HepG2 (cell line): ENCODE measurements around the gene RNASE4. TPM values are rescaled to one million over a fixed set of nuclear protein-coding genes. Genes with fewer than 3 reads are reported as not detected.

ENCODE experiments used
- CHCHD3 ChIP-seq: sonication (generic); formaldehyde crosslinking; IDR thresholded peaks from 2 replicates; pipeline ENCODE4 v1.8.0; 2022; ENCODE audit warnings: mild to moderate bottlenecking, missing genetic modification reagents, moderate library complexity
- DNMT3B ChIP-seq: conservative IDR thresholded peaks from 2 replicates; pipeline ENCODE4 v1.6.1; 2016; ENCODE audit warnings: missing biosample characterization, control low read depth
- HDAC6 ChIP-seq: fragments of 200-600 bp; sonication (generic); IDR thresholded peaks from 2 replicates; pipeline ENCODE4 v1.7.0; 2017; ENCODE audit warnings: mild to moderate bottlenecking, antibody characterized with exemption, low read length, low read depth
- NAIF1 ChIP-seq: sonication (generic); formaldehyde crosslinking; IDR thresholded peaks from 2 replicates; pipeline ENCODE4 v1.5.0; 2020; ENCODE audit warnings: mild to moderate bottlenecking, missing genetic modification reagents, borderline replicate concordance
- NFE2L1 ChIP-seq: sonication (generic); formaldehyde crosslinking; IDR thresholded peaks from 2 replicates; pipeline ENCODE4 v1.4.0; 2020; ENCODE audit warnings: missing genetic modification reagents, mild to moderate bottlenecking, borderline replicate concordance
- ONECUT2 ChIP-seq: sonication (generic); formaldehyde crosslinking; IDR thresholded peaks from 2 replicates; pipeline ENCODE4 v1.4.0; 2020; ENCODE audit warnings: missing genetic modification reagents
- PHF20 ChIP-seq: sonication (generic); formaldehyde crosslinking; IDR thresholded peaks from 2 replicates; pipeline ENCODE4 v1.5.0; 2020; ENCODE audit warnings: mild to moderate bottlenecking, missing genetic modification reagents
- RXRB ChIP-seq: IDR thresholded peaks from 2 replicates; pipeline ENCODE4 v1.6.1; 2016; ENCODE audit warnings: borderline replicate concordance, missing genetic modification reagents, missing compliant biosample characterization
- SALL1 ChIP-seq: sonication (generic); formaldehyde crosslinking; IDR thresholded peaks from 2 replicates; pipeline ENCODE4 v1.8.0; 2022; ENCODE audit warnings: mild to moderate bottlenecking, missing genetic modification reagents
- SMARCE1 ChIP-seq: fragments of 450-650 bp; IDR thresholded peaks from 2 replicates; pipeline ENCODE4 v1.6.1; 2017; ENCODE audit warnings: borderline replicate concordance
- TCF12 ChIP-seq, 2 experiments: fragments of 450-650 bp in 1 of 2; sonication (generic) in 1 of 2; formaldehyde crosslinking in 1 of 2; IDR thresholded peaks; 2 replicates each; pipeline versions ENCODE4 v1.6.1 to v1.8.0; 2017 to 2022; ENCODE audit warnings: antibody characterized with exemption in 1 of 2, mild to moderate bottlenecking in 1 of 2, missing genetic modification reagents in 1 of 2, moderate library complexity in 1 of 2
- ZBTB8A ChIP-seq: sonication (generic); formaldehyde crosslinking; IDR thresholded peaks from 2 replicates; pipeline ENCODE4 v1.4.0; 2020; ENCODE audit warnings: mild to moderate bottlenecking, low read depth, missing genetic modification reagents, borderline replicate concordance
- ZIK1 ChIP-seq: sonication (generic); formaldehyde crosslinking; IDR thresholded peaks from 2 replicates; pipeline ENCODE4 v1.5.0; 2020; ENCODE audit warnings: mild to moderate bottlenecking, low read depth, missing genetic modification reagents, borderline replicate concordance
- ZNF274 ChIP-seq: sonication (generic); formaldehyde crosslinking; IDR thresholded peaks from 2 replicates; pipeline ENCODE4 v1.5.1; 2020; ENCODE audit warnings: mild to moderate bottlenecking, missing genetic modification reagents
- ZNF367 ChIP-seq: sonication (generic); formaldehyde crosslinking; IDR thresholded peaks from 2 replicates; pipeline ENCODE4 v1.4.0; 2020; ENCODE audit warnings: missing genetic modification reagents, borderline replicate concordance
- ZNF501 ChIP-seq: sonication (generic); formaldehyde crosslinking; IDR thresholded peaks from 2 replicates; pipeline ENCODE4 v1.5.1; 2020; ENCODE audit warnings: mild to moderate bottlenecking, moderate library complexity, missing genetic modification reagents
- ZNF605 ChIP-seq: sonication (generic); formaldehyde crosslinking; IDR thresholded peaks from 2 replicates; pipeline ENCODE4 v1.8.0; 2022; ENCODE audit warnings: mild to moderate bottlenecking, missing genetic modification reagents
- ZNF652 ChIP-seq: IDR thresholded peaks from 2 replicates; pipeline ENCODE4 v1.6.1; 2016; ENCODE audit warnings: low read depth, borderline replicate concordance
- ZNF660 ChIP-seq: sonication (generic); formaldehyde crosslinking; IDR thresholded peaks from 2 replicates; pipeline ENCODE4 v1.5.1; 2020; ENCODE audit warnings: mild to moderate bottlenecking, low read depth, missing genetic modification reagents, borderline replicate concordance
- ZNF678 ChIP-seq: sonication (generic); formaldehyde crosslinking; IDR thresholded peaks from 2 replicates; pipeline ENCODE4 v1.4.0; 2020; ENCODE audit warnings: mild to moderate bottlenecking, missing genetic modification reagents
- ZNF7 ChIP-seq: IDR thresholded peaks from 2 replicates; pipeline ENCODE4 v1.6.1; 2016; ENCODE audit warnings: missing biosample characterization, missing genetic modification reagents
- ZNF879 ChIP-seq: sonication (generic); formaldehyde crosslinking; IDR thresholded peaks from 2 replicates; pipeline ENCODE4 v1.8.1; 2023; ENCODE audit warnings: missing genetic modification reagents
- polyA plus RNA-seq, 8 experiments: library from polyadenylated mRNA; depleted of rRNA in 3 of 8; stranded (reverse) in 7 of 8; unstranded in 1 of 8; fragments of >200 nt; fragmentation: Illumina TruSeq in 4 of 8; extraction: Trizol in 4 of 8; gene quantifications; 2 replicates each; pipeline versions ENCODE4 v1.2.1 to v1.2.3, GENCODE V29; 2011 to 2016; ENCODE audit warnings: low read depth in 4 of 8, missing spikeins in 1 of 8, mixed read lengths in 1 of 8; ENCODE audit not compliant: insufficient read depth in 1 of 8
- total RNA-seq, 5 experiments: library from RNA; depleted of rRNA; stranded (reverse); fragments of >200 nt; fragmentation: Illumina TruSeq; extraction: Trizol; gene quantifications; 2 replicates each; pipeline ENCODE4 v1.2.3, GENCODE V29; 2016; ENCODE audit warnings: low read depth in 1 of 5
- TF ChIP-seq, protein P1 (sequence below): IDR thresholded peaks from 2 replicates; pipeline ENCODE4 v1.6.1; 2016; ENCODE audit warnings: mild to moderate bottlenecking
- TF ChIP-seq, protein P2 (sequence below): sonication (generic); formaldehyde crosslinking; IDR thresholded peaks from 2 replicates; pipeline ENCODE4 v1.4.0; 2020; ENCODE audit warnings: mild to moderate bottlenecking, low read depth, missing genetic modification reagents
- TF ChIP-seq, protein P3 (sequence below): sonication (generic); formaldehyde crosslinking; IDR thresholded peaks from 2 replicates; pipeline ENCODE4 v1.8.0; 2022; ENCODE audit warnings: mild to moderate bottlenecking, missing genetic modification reagents; ENCODE audit not compliant: insufficient replicate concordance
- TF ChIP-seq, protein P4 (sequence below): sonication (generic); formaldehyde crosslinking; IDR thresholded peaks from 2 replicates; pipeline ENCODE4 v1.5.0; 2020; ENCODE audit warnings: missing genetic modification reagents, mild to moderate bottlenecking, borderline replicate concordance

Gene RNASE4
- total and polyA plus RNA-seq, 2 of the 13 experiments (the other 11 are each of a cell fraction or from before 2014, with no cell fraction given), result 109 to 983 TPM

DNA sequence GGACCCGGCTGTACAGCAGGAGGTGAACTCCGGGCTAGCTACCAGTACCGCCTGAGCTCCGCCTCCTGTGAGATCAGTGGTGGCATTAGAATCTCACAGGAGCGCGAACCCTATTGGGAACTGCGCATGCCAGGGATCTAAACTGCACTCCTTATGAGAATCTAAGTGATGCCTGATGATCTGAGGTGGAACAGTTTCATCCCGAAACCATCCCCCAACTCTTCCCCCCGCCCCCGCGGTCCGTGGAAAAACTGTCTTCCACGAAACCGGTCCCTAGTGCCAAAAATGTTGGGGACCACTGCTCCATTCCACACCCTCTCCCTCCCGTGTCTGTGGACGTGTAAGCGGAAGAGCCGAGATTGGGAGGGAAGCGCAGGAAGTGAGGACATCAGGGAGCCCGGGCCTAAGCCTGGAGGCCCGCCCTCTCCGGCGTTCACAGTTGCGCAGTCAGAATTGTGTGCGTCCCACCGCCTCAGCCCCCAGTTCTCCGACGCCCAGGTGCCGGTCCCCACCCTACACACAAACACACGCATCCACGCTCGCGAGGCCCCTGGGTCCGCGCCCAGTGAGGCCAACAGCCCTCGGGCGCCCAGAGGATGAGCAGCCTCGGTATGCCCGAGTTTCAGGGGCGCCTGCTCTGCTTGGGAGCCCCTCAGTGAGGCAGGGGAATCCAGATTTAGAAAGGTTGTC is 1.8 kb upstream of the RNASE4 start (continued):
- TF ChIP-seq SMARCE1, result no peak
- TF ChIP-seq ONECUT2 (CRISPR knock-in tag), result no peak
- TF ChIP-seq ZNF879, result peak; percentile 86
- TF ChIP-seq ZNF367, result peak; percentile 94; the same call in 1 of the 2 replicates
- TF ChIP-seq ZNF678, result peak; percentile 51; the same call in 1 of the 2 replicates
- TF ChIP-seq ZNF652 (CRISPR knock-in tag), result 0 out of 2 replicates have a peak, but pooled peaks have one; percentile 24
- TF ChIP-seq ZNF660 (CRISPR knock-in tag), result no peak
- no peak for TF ChIP-seq TCF12 (IDR thresholded peaks at IDR 0.05)
- peak; percentile 76; the same call in 1 of the 2 replicates for TF ChIP-seq TCF12 (CRISPR knock-in tag; IDR thresholded peaks at IDR 0.05)
- no peak; the same call in 1 of the 2 replicates for TF ChIP-seq NFE2L1 (CRISPR knock-in tag)
- peak; percentile 78; the same call in 1 of the 2 replicates for TF ChIP-seq NAIF1
- no peak for TF ChIP-seq HDAC6
- peak; percentile 77; the same call in 1 of the 2 replicates for TF ChIP-seq ZBTB8A
- TF ChIP-seq, protein P1, sequence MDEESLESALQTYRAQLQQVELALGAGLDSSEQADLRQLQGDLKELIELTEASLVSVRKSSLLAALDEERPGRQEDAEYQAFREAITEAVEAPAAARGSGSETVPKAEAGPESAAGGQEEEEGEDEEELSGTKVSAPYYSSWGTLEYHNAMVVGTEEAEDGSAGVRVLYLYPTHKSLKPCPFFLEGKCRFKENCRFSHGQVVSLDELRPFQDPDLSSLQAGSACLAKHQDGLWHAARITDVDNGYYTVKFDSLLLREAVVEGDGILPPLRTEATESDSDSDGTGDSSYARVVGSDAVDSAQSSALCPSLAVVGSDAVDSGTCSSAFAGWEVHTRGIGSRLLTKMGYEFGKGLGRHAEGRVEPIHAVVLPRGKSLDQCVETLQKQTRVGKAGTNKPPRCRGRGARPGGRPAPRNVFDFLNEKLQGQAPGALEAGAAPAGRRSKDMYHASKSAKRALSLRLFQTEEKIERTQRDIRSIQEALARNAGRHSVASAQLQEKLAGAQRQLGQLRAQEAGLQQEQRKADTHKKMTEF, result no peak; the same call in 1 of the 2 replicates
- TF ChIP-seq, protein P2, sequence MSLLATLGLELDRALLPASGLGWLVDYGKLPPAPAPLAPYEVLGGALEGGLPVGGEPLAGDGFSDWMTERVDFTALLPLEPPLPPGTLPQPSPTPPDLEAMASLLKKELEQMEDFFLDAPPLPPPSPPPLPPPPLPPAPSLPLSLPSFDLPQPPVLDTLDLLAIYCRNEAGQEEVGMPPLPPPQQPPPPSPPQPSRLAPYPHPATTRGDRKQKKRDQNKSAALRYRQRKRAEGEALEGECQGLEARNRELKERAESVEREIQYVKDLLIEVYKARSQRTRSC, result 0 out of 2 replicates have a peak, but pooled peaks have one; percentile 36
- peak; percentile 74; the same call in 1 of the 2 replicates for TF ChIP-seq ZNF274 (CRISPR knock-in tag)
- peak; percentile 61; the same call in 1 of the 2 replicates for TF ChIP-seq PHF20
- no peak for TF ChIP-seq ZNF7 (CRISPR knock-in tag)
- TF ChIP-seq, protein P3, sequence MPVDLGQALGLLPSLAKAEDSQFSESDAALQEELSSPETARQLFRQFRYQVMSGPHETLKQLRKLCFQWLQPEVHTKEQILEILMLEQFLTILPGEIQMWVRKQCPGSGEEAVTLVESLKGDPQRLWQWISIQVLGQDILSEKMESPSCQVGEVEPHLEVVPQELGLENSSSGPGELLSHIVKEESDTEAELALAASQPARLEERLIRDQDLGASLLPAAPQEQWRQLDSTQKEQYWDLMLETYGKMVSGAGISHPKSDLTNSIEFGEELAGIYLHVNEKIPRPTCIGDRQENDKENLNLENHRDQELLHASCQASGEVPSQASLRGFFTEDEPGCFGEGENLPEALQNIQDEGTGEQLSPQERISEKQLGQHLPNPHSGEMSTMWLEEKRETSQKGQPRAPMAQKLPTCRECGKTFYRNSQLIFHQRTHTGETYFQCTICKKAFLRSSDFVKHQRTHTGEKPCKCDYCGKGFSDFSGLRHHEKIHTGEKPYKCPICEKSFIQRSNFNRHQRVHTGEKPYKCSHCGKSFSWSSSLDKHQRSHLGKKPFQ (CRISPR knock-in tag), result peak; percentile 46
- peak; percentile 94 for TF ChIP-seq SALL1
- TF ChIP-seq, protein P4, sequence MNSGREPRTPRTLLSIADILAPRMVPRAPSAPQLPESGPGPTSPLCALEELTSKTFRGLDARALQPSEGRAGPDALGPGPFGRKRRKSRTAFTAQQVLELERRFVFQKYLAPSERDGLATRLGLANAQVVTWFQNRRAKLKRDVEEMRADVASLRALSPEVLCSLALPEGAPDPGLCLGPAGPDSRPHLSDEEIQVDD, result peak; percentile 67; the same call in 1 of the 2 replicates
- TF ChIP-seq ZIK1, result 0 out of 2 replicates have a peak, but pooled peaks have one; percentile 37
- TF ChIP-seq ZNF605 (CRISPR knock-in tag), result peak; percentile 92
- TF ChIP-seq RXRB, result peak; percentile 30; the same call in 1 of the 2 replicates
- TF ChIP-seq DNMT3B, result 0 out of 2 replicates have a peak, but pooled peaks have one; percentile 41
- peak; percentile 8; the same call in 1 of the 2 replicates for TF ChIP-seq ZNF501 (CRISPR knock-in tag)
- TF ChIP-seq CHCHD3, result peak; percentile 62; the same call in 1 of the 2 replicates
